TTC549 (cell line): Measurements from ENCODE around the gene FOXP4.

Experiments used
- FAIRE-seq: peaks from 2 replicates; lab custom pipeline; 2012; peaks lifted over from hg19 to GRCh38; lab: Jason Lieb, UNC

The FOXP4 gene

DNA sequence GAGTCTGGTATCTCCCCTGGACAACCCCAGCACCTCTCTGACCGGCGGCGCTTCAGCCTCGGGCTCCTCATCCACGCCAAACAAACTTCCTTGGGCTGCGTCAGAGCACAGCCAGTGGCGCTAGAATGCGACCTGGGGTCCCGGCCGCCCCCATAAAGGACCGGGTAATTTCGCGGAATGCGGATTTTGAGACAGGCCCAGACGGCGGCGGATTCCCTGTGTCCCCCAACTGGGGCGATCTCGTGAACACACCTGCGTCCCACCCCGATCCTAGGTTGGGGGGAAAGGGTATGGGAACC, 1.6 kb downstream of the FOXP4 start:
- no peak for FAIRE-seq

GRCh38 chr6:41548098-41548840, 2.1 kb downstream of the FOXP4 start:
- FAIRE-seq = no peak

GRCh38 chr6:41548841-41549642, 2.9 kb downstream of the FOXP4 start:
- no peak for FAIRE-seq

DNA sequence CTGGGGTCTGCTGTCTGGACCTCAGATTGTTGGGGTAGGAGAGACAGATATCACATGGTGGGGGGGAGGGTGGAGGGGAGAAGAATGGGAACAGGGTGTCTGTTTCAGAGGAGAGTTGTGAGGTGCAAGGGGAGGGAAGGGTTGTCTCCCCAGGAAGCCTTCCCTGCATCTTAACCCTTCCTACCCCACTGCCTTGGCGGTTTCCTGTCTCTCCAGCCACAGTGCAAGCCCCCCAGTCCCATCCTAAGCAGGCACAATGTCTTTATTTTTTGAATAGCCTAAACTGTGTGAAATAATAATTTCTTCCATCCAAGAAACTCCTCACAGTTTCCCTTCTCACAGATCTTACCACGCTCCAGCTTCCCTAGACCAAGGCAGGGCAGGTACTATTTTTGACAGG, 3.5 kb downstream of the FOXP4 start:
- no peak for FAIRE-seq

GRCh38 chr6:41551086-41551700, 5.0 kb downstream of the FOXP4 start:
- FAIRE-seq = no peak

- FAIRE-seq = no peak
Observed at GRCh38 chr6:41551857-41552256, 5.7 kb downstream of the FOXP4 start.

DNA sequence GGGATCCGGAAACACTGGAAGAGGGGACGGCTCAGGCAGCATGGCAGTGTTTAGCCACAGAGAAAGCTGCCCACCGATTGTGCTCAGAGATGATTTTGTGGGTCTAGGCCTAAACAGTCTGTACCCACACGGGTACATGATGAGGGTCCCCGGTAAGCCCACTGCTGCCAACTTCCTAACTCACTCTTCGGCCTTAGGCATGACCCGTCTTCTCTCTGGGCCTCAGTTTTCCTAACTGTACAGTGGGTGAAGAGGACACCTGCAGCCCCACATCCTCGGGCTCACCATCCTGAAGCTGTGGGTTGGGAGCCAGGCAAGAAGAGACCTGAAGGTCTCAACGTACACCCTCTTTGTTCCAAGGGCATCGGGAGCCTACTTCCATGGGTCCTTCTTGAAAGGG, 6.5 kb downstream of the FOXP4 start:
- FAIRE-seq = no peak

DNA sequence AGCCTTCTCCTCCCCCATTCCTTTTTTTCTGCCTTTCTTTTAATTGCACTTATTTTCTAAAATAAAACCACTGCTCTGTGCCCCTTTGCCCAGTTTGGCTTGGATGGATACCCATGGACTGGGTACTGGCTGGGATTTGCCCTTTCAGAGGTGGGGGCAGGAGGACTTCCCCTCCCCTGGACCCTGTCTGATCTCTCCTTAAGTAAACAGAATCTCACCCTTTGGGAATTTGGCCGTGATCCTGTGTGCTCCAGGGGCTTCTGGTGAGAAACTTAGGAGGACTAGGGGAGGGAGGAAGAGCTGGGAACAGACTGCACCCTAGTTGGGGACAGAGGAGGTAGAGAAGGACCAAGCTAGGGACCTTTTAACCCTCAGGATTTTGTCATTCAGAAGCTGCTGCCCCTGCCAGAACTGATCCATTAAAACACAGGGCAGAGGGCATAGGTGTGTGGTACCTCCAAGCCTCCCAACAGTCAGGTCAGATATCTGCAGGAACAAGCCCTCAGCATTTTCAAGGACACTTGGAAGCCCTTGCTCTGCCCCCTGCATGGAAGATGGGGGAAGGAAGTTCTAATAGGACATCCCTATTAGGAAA, 7.3 kb downstream of the FOXP4 start:
- FAIRE-seq = no peak

- no peak for FAIRE-seq
Observed at GRCh38 chr6:41555326-41556300, 9.4 kb downstream of the FOXP4 start.

DNA sequence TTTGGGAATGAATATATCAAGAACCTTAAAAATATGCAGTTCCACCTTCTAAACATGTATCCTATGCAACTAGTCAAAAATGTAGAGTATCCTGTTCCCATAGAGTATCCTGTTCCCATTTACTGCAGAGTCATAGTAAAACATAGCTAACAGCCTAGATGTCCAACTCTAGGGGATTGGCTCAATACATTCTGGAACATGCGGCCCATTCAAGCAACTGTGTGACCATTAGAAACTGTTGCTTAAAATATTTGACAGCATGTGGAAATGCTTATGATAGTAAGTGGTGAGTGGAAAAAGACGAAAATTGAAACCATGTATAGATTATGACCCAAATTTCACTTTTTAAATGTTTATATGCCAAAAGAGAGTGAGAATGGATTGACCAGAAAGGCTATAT, 11.2 kb downstream of the FOXP4 start:
- FAIRE-seq = no peak

GRCh38 chr6:41558033-41558807, 12.0 kb downstream of the FOXP4 start:
- no peak for FAIRE-seq

GRCh38 chr6:41559655-41560427, 13.7 kb downstream of the FOXP4 start:
- FAIRE-seq = no peak

DNA sequence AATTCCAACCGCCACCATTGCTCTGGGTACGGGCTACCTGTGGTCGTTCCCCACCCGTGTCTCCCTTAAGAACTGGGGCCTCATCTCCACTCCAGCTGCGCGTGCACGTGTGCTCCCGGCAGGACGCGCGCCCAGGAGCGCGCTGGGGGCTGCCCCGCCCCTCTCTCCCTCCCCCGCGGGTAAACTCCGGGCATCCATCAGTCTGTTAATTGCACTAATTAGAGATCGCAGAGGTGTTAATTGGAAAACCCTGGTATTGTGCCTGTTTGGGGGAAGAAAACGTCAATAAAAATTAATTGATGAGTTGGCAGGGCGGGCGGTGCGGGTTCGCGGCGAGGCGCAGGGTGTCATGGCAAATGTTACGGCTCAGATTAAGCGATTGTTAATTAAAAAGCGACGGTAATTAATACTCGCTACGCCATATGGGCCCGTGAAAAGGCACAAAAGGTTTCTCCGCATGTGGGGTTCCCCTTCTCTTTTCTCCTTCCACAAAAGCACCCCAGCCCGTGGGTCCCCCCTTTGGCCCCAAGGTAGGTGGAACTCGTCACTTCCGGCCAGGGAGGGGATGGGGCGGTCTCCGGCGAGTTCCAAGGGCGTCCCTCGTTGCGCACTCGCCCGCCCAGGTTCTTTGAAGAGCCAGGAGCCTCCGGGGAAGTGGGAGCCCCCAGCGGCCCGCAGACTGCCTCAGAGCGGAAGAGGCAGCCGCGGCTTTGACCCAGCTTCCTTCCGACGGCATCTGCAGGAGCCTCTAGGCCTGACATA, 14.4 kb downstream of the FOXP4 start:
- no peak for FAIRE-seq

DNA sequence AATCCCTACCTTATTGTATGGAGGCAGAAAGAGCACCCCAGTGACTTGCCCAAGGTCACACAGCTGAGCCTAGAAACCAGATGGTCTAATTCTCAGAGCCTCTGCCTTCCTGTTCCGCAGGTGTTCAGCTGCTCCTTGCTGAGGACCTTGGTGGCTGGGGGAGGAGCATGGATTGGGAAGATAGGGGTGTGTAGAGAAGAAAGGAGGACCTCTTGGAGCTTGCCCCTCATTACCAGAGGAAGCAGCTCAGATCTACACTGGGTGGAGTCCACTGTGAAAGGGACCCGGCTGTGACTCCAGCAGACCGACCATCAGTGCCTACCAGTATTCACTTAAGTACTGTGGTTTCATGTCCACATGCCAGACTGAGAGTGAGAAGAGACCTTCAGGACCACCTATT, 15.2 kb downstream of the FOXP4 start:
- no peak for FAIRE-seq

DNA sequence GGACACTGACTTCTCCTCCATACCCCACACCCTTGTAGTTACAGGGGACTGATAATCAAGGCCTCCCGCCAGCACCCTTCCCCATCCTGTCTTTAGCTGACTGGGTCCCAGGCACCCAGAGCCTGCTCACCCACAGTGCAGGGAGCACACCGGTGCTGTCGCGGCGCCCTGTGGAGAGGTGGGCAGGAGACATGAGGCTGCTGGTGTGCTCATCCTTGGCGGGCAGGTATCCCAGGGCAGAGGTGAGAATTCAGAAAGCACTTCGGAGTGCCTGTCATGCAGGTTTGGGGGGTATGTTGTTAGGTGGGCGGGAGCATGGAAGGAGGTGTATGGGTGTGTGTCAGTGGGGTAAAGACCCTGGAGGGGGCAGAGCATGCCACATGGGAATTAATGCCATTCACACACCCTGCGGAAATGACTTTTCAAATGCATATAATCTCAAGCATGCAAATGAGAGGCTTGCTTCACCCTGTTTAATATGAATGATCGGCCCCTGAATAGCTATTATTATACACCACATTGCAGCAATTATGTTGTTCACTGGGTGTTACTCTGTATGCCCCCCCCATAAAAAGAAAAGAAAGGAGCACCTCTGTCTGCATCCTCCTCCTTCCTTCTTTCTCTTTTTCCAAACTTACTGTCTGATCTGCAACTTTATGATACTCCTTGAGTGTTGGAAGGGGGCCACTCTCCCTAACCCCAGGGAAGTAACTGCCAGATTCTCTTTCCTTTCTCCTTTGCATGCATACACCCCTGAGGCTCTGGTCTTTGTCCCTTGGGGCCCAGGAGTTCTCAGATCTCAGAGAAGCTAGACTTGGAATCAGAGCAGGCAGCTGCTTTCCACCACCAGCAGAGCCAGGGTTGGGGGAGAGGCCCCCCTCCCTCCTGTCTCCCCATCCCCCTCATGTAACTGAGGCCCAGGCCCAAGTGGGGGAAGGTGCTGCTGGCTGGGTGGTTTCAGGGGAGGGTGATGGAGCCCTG, 16.0 kb downstream of the FOXP4 start:
- FAIRE-seq = no peak

- no peak for FAIRE-seq
Observed at GRCh38 chr6:41563060-41563776, 17.0 kb downstream of the FOXP4 start.

GRCh38 chr6:41564448-41565142, 18.4 kb downstream of the FOXP4 start:
- no peak for FAIRE-seq
